Fibroblast of lung (primary cell): ENCODE data around the gene CXCR2.

Experiments used
- EZH2 ChIP-seq: IDR thresholded peaks from 2 replicates; pipeline ENCODE4 v1.5.1; 2012; ENCODE audit warnings: low read length, control low read depth, mild to moderate bottlenecking; ENCODE audit errors: missing control alignments
- TF ChIP-seq, protein P1 (sequence below), 2 donors: IDR thresholded peaks in 1 of 2; conservative IDR thresholded peaks in 1 of 2; 1 replicate in 1 of 2; 2 replicates in 1 of 2; pipeline ENCODE4 v1.5.1; 2011 to 2012; ENCODE audit warnings: low read length in 2 of 2, control low read depth in 1 of 2, inconsistent platforms in 1 of 2, low read depth in 1 of 2, mild to moderate bottlenecking in 1 of 2

GRCh38 chr2:218091746-218092145 lies 34.1 kb upstream of the CXCR2 start:
- TF ChIP-seq, protein P1, sequence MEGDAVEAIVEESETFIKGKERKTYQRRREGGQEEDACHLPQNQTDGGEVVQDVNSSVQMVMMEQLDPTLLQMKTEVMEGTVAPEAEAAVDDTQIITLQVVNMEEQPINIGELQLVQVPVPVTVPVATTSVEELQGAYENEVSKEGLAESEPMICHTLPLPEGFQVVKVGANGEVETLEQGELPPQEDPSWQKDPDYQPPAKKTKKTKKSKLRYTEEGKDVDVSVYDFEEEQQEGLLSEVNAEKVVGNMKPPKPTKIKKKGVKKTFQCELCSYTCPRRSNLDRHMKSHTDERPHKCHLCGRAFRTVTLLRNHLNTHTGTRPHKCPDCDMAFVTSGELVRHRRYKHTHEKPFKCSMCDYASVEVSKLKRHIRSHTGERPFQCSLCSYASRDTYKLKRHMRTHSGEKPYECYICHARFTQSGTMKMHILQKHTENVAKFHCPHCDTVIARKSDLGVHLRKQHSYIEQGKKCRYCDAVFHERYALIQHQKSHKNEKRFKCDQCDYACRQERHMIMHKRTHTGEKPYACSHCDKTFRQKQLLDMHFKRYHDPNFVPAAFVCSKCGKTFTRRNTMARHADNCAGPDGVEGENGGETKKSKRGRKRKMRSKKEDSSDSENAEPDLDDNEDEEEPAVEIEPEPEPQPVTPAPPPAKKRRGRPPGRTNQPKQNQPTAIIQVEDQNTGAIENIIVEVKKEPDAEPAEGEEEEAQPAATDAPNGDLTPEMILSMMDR (conservative IDR thresholded peaks at IDR 0.05 in 1 of 2, IDR thresholded peaks at IDR 0.05 in 1 of 2; ENCODE audit: low read depth in 1 of 2, low read length in 2 of 2): no peak
- TF ChIP-seq EZH2: no peak
